Hepatocyte (in vitro differentiated cells): Measurements from ENCODE around the gene FBXL12. TPM values are rescaled to one million over a fixed set of nuclear protein-coding genes. Genes with fewer than 3 reads are reported as not detected.
A peak's percentile ranks its signal among the peaks of the same experiment; 100 is the strongest.

ENCODE experiments used
- DNase-seq: peaks from one replicate; pipeline ENCODE4 v3.0.0-alpha.2; 2016; ENCODE audit warnings: low spot score
- H2AFZ ChIP-seq: fragments of 200-600 bp; sonication (generic); 2 replicates; pipeline ENCODE4 v1.6.0; 2016; ENCODE audit warnings: antibody characterized with exemption, mild to moderate bottlenecking
- H3K27ac ChIP-seq: fragments of 200-600 bp; sonication (generic); 2 replicates; pipeline ENCODE4 v1.5.1; 2016; ENCODE audit warnings: mild to moderate bottlenecking
- H3K27me3 ChIP-seq: fragments of 200-600 bp; sonication (generic); 2 replicates; pipeline ENCODE4 v1.6.1; 2016
- H3K36me3 ChIP-seq: fragments of 200-600 bp; sonication (generic); replicated peaks from 2 replicates; pipeline ENCODE4 v1.5.1; 2016; ENCODE audit warnings: low read depth; ENCODE audit not compliant: insufficient read depth
- H3K4me1 ChIP-seq: fragments of 200-600 bp; sonication (generic); 2 replicates; pipeline ENCODE4 v1.5.1; 2016; ENCODE audit warnings: mild to moderate bottlenecking, moderate library complexity; ENCODE audit not compliant: insufficient read depth
- H3K4me2 ChIP-seq: fragments of 200-600 bp; sonication (generic); 2 replicates; pipeline ENCODE4 v1.6.0; 2016
- H3K4me3 ChIP-seq: fragments of 200-600 bp; sonication (generic); 2 replicates; pipeline ENCODE4 v1.5.1; 2016; ENCODE audit warnings: mild to moderate bottlenecking
- H3K79me2 ChIP-seq: fragments of 200-600 bp; sonication (generic); 2 replicates; pipeline ENCODE4 v1.6.0; 2017; ENCODE audit warnings: mild to moderate bottlenecking
- H3K9me2 ChIP-seq: fragments of 200-600 bp; sonication (generic); replicated peaks from 2 replicates; pipeline ENCODE4 v1.6.0; 2017; ENCODE audit warnings: mild to moderate bottlenecking; ENCODE audit not compliant: insufficient read depth
- H3K9me3 ChIP-seq: fragments of 200-600 bp; sonication (generic); 2 replicates; pipeline ENCODE4 v1.5.1; 2016; ENCODE audit warnings: low read depth, mild to moderate bottlenecking
- H4K20me1 ChIP-seq: fragments of 200-600 bp; sonication (generic); 2 replicates; pipeline ENCODE4 v1.6.0; 2016; ENCODE audit warnings: mild to moderate bottlenecking; ENCODE audit not compliant: insufficient read depth, poor library complexity, severe bottlenecking
- EZH2 ChIP-seq: fragments of 200-600 bp; sonication (generic); IDR thresholded peaks from 2 replicates; pipeline ENCODE4 v1.6.1; 2016; ENCODE audit warnings: antibody characterized with exemption, mild to moderate bottlenecking, borderline replicate concordance
- EZH2phosphoT487 ChIP-seq: fragments of 200-600 bp; sonication (generic); IDR thresholded peaks from one replicate; pipeline ENCODE4 v1.6.1; 2018; ENCODE audit warnings: antibody characterized with exemption, mild to moderate bottlenecking, low read depth, moderate library complexity; ENCODE audit not compliant: unreplicated experiment, severe bottlenecking
- WGBS: methylation state at CpG from one replicate; pipeline ENCODE4 v1.1.6; 2016; ENCODE audit warnings: low lambda C conversion rate; ENCODE audit errors: missing lambda C conversion rate; 5-methylcytosine and 5-hydroxymethylcytosine counted together
- polyA plus RNA-seq: library from polyadenylated mRNA; unstranded; fragments of >200 nt; fragmentation: Nextera tagmentation; extraction: Ambion mirVana; gene quantifications from 2 replicates; pipeline ENCODE4 v1.2.1, GENCODE V29; 2016
- small RNA-seq: library from RNA; depleted of rRNA; stranded (forward); fragments of <200 nt; gene quantifications from one replicate; pipeline ENCODE3, GENCODE V24; 2014
- total RNA-seq: library from RNA; depleted of rRNA; stranded (reverse); fragments of >200 nt; gene quantifications from 2 replicates; pipeline ENCODE4 v1.2.3, GENCODE V29; 2014
- TF ChIP-seq, protein P1 (sequence below): fragments of 200-600 bp; sonication (generic); IDR thresholded peaks from 2 replicates; pipeline ENCODE4 v1.5.1; 2016; ENCODE audit warnings: antibody characterized with exemption, mild to moderate bottlenecking; ENCODE audit not compliant: poor library complexity

FBXL12 gene
- total and polyA plus RNA-seq, 2 experiments from 2014 or later, result 33.1 to 42.3 TPM

- 96% methylated on average over 2 of the region's 2 CpGs for WGBS
- Histone ChIP-seq H3K27ac (peak overlapping the region; percentile 98), H2AFZ (no peak overlapping the region), H4K20me1 (no peaks in the 10 kb centered on the region), H3K9me3 (no peaks in the 10 kb centered on the region), H3K36me3 (no peaks in the 10 kb centered on the region), H3K4me3 (no peak overlapping the region), H3K79me2 (peaks cover 60% of the 10 kb centered on the region), H3K4me2 (no peak overlapping the region), H3K27me3 (no peaks in the 10 kb centered on the region), H3K9me2 (no peaks in the 10 kb centered on the region), H3K4me1 (peaks cover 25% of the 10 kb centered on the region)
- no peak for DNase-seq
- no peak for TF ChIP-seq EZH2
- TF ChIP-seq, protein P1, sequence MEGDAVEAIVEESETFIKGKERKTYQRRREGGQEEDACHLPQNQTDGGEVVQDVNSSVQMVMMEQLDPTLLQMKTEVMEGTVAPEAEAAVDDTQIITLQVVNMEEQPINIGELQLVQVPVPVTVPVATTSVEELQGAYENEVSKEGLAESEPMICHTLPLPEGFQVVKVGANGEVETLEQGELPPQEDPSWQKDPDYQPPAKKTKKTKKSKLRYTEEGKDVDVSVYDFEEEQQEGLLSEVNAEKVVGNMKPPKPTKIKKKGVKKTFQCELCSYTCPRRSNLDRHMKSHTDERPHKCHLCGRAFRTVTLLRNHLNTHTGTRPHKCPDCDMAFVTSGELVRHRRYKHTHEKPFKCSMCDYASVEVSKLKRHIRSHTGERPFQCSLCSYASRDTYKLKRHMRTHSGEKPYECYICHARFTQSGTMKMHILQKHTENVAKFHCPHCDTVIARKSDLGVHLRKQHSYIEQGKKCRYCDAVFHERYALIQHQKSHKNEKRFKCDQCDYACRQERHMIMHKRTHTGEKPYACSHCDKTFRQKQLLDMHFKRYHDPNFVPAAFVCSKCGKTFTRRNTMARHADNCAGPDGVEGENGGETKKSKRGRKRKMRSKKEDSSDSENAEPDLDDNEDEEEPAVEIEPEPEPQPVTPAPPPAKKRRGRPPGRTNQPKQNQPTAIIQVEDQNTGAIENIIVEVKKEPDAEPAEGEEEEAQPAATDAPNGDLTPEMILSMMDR, result no peak
- TF ChIP-seq EZH2phosphoT487, result no peak
These were observed 36.5 kb downstream of the FBXL12 start for GRCh38 chr19:9782338-9782737.

DNA sequence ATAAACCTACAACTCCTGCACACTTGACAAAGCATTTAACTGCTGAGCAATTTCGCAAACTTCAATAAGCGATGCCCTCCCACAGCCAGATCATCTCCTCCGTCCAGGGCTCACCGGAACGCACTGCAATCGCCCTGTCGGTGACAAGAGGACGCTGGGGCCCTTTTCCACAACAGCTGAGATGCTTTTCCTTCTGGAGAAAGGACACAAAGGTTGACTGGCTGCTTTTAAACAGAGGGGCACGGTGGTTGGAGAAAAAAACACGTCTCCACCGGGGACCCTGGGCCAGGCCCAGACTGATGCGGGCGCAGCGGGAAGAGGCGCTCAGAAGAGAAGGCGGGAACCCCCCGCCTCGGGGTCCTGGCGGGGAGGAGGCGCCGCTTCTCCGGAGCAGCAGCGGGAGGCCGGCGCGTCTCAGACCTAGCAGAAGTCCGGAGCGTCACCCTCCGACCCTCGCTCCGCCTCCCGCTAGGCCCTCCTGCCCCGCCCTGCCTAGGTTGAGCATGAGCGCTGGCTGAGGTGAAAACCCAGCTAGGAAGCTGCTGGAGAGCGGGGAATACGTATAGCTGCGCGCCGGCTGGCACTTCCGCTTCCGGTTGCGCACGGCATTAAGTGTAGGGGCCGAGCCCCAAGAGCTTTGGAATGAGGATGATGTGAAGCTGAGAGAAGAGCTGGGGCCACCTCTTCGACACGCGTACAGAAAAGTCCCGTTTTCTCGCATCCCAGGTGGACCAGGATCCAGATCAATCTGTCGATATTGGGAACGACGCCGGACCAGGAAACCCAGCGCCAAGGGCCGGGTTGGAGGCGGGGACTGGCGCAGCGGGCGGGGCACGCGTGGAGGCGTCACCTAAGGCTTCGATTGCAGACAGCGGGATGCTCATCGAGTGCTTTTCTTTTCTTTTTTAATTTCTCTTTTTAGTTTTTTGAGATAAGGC, 50.4 kb downstream of the FBXL12 start, which contains the start of gene ZNF846:
TSS of gene ZNF846 (minus strand) at position 564 of the 938 bp plus-strand sequence. CDS start 3,788 bp downstream, outside the sequence.
- Histone ChIP-seq H3K9me2 (no peaks in the 10 kb centered on the region), H2AFZ (peak within 1 kb of the TSS; percentile 66)
- WGBS, result under 1% methylated on average over 53 of the region's 65 CpGs

More for the DNA sequence above, 50.4 kb downstream of the FBXL12 start, which contains the start of gene ZNF846:
- Histone ChIP-seq H3K4me1 (peaks cover 10% of the 10 kb centered on the region), H3K27ac (peak within 1 kb of the TSS; percentile 99), H3K4me3 (peak within 1 kb of the TSS; percentile 48), H3K9me3 (no peaks in the 10 kb centered on the region), H3K36me3 (no peaks in the 10 kb centered on the region), H3K4me2 (peak within 1 kb of the TSS; percentile 84), H3K79me2 (peaks cover 53% of the 10 kb centered on the region), H4K20me1 (no peaks in the 10 kb centered on the region), H3K27me3 (no peaks in the 10 kb centered on the region)
- TF ChIP-seq EZH2phosphoT487, result no peak
- TF ChIP-seq, protein P1, result no peak
- TF ChIP-seq EZH2, result no peak
- peak; percentile 97 for DNase-seq

Small RNA genes within 50 kb of the gene (small RNA-seq; reads per million reads assigned to genes)
- not detected for gene RF00156

Other genes with a start within 250 kb of the FBXL12 start
- gene ZNF121, start 234.6 kb downstream of the FBXL12 start, total RNA-seq, result 44.9 and 48.0 TPM in 2 replicates
- 5.4 and 6.1 TPM in 2 replicates for gene ZNF121, start 234.6 kb downstream of the FBXL12 start, polyA plus RNA-seq
- gene ZNF561, start 197.8 kb downstream of the FBXL12 start, total RNA-seq, result 40.3 and 52.8 TPM in 2 replicates
- 21.1 and 21.6 TPM in 2 replicates for gene ZNF561, start 197.8 kb downstream of the FBXL12 start, polyA plus RNA-seq
- 0.24 and 0.87 TPM in 2 replicates for gene ZNF562, start 144.0 kb downstream of the FBXL12 start, total RNA-seq
- 0.94 and 1.3 TPM in 2 replicates for gene ZNF562, start 144.0 kb downstream of the FBXL12 start, polyA plus RNA-seq
- gene ZNF846, start 50.3 kb downstream of the FBXL12 start, total RNA-seq, result 26.0 and 28.4 TPM in 2 replicates
- 16.9 and 23.3 TPM in 2 replicates for gene ZNF846, start 50.3 kb downstream of the FBXL12 start, polyA plus RNA-seq
- gene UBL5, start 8.8 kb upstream of the FBXL12 start, total RNA-seq, result 528 and 581 TPM in 2 replicates
- gene UBL5, start 8.8 kb upstream of the FBXL12 start, polyA plus RNA-seq, result 613 and 628 TPM in 2 replicates
- 62.1 and 79.0 TPM in 2 replicates for gene PIN1, start 16.2 kb upstream of the FBXL12 start, total RNA-seq
- 123 and 136 TPM in 2 replicates for gene PIN1, start 16.2 kb upstream of the FBXL12 start, polyA plus RNA-seq
- gene OLFM2, start 117.4 kb upstream of the FBXL12 start, total RNA-seq, result 33.1 and 36.8 TPM in 2 replicates
- gene OLFM2, start 117.4 kb upstream of the FBXL12 start, polyA plus RNA-seq, result 36.5 and 37.0 TPM in 2 replicates
- gene COL5A3, start 191.4 kb upstream of the FBXL12 start, total RNA-seq, result 1.9 and 2.0 TPM in 2 replicates
- 0.78 and 2.1 TPM in 2 replicates for gene COL5A3, start 191.4 kb upstream of the FBXL12 start, polyA plus RNA-seq
- not detected in 2 replicates for gene RDH8, start 194.4 kb upstream of the FBXL12 start, total RNA-seq
- not detected in 2 replicates for gene RDH8, start 194.4 kb upstream of the FBXL12 start, polyA plus RNA-seq